Mucosa of descending colon (tissue), 3 donors: ENCODE measurements around the gene CHD2. TPM values are rescaled to one million over a fixed set of nuclear protein-coding genes. Genes with fewer than 3 reads are reported as not detected.

Source experiments
- ATAC-seq: fragments of 200-7000 bp; cut with Tn5 transposase; one replicate; pipeline ENCODE4 v1.9.1; 2020; ENCODE audit warnings: mild to moderate bottlenecking, moderate library complexity
- DNase-seq, 3 donors: peaks; one replicate each; pipeline ENCODE4 v3.0.0-alpha.2; 2020
- H3K36me3 ChIP-seq: fragments of 200-600 bp; one replicate; pipeline ENCODE4 v1.8.0; 2021; ENCODE audit warnings: low read depth, mild to moderate bottlenecking
- H3K4me1 ChIP-seq: fragments of 200-600 bp; one replicate; pipeline ENCODE4 v1.8.0; 2021; ENCODE audit warnings: low read depth, mild to moderate bottlenecking
- H3K4me3 ChIP-seq: fragments of 200-600 bp; one replicate; pipeline ENCODE4 v1.8.0; 2021; ENCODE audit warnings: mild to moderate bottlenecking
- H3K9me3 ChIP-seq: fragments of 200-600 bp; one replicate; pipeline ENCODE4 v1.8.0; 2021; ENCODE audit warnings: mild to moderate bottlenecking
- CTCF ChIP-seq: fragments of 200-600 bp; IDR thresholded peaks from one replicate; pipeline ENCODE4 v1.8.0; 2022; ENCODE audit warnings: antibody characterized with exemption, mild to moderate bottlenecking
- intact Hi-C, 2 donors: fragments of 100-400 bp; cut with DNase I in 1 of 2; cut with micrococcal nuclease in 1 of 2; formaldehyde crosslinking; loops; one replicate each; pipeline versions ENCODE4 v1.11.0 to v1.11.1; 2022; cut with DNase I, micrococcal nuclease
- total RNA-seq, 3 donors: library from RNA; stranded (reverse); fragmentation: NEBNext Ultra II Directional in 2 of 3; extraction: Animal tissue kit (Norgen Biotek cat#: 25700) in 2 of 3; gene quantifications; one replicate each; pipeline versions ENCODE4 v1.2.1 to v1.2.4, GENCODE V29; 2021 to 2023
- donor health status: DM: no; HTN: no; CAD: no; lungs with moderate emphysema.
- donor health status: DM: no; HTN: no; CAD: no.
- donor health status: DM: no; HTN: yes; CAD: no.

Gene CHD2
- total RNA-seq, 3 donors from 2014 or later, result 86.2 to 128 (median 110) TPM

- intact Hi-C loops, result no loop called here
- ATAC-seq, result no peak
- no peak for TF ChIP-seq CTCF
- Histone ChIP-seq H3K4me3 (no peak overlapping the region), H3K4me1 (no peaks in the 10 kb centered on the region), H3K9me3 (no peaks in the 10 kb centered on the region), H3K36me3 (no peaks in the 10 kb centered on the region)
- no peak for DNase-seq
Observed at GRCh38 chr15:93070551-93071296, 170.6 kb downstream of the CHD2 start.

GRCh38 chr15:93071469-93071936, 171.4 kb downstream of the CHD2 start:
- ATAC-seq (no peak), DNase-seq (no peak)
- Histone ChIP-seq H3K36me3 (no peaks in the 10 kb centered on the region), H3K9me3 (no peaks in the 10 kb centered on the region), H3K4me3 (no peak overlapping the region), H3K4me1 (no peaks in the 10 kb centered on the region)
- TF ChIP-seq CTCF, result no peak
- intact Hi-C loops, result no loop called here

- ATAC-seq (no peak), DNase-seq (no peak)
- no peak for TF ChIP-seq CTCF
- intact Hi-C loops, result no loop called here
- no peak overlapping the region for H3K4me3 ChIP-seq
- H3K36me3 ChIP-seq, result no peaks in the 10 kb centered on the region
- no peaks in the 10 kb centered on the region for H3K9me3 ChIP-seq
- no peaks in the 10 kb centered on the region for H3K4me1 ChIP-seq
Observed at GRCh38 chr15:93072011-93072410, 171.9 kb downstream of the CHD2 start.

- H3K4me3 ChIP-seq, result no peak overlapping the region
- DNase-seq (peak in 2 of 3 donors; percentile 53 to 70), ATAC-seq (peak; percentile 70)
- H3K9me3 ChIP-seq, result no peaks in the 10 kb centered on the region
- H3K36me3 ChIP-seq, result no peaks in the 10 kb centered on the region
- no peaks in the 10 kb centered on the region for H3K4me1 ChIP-seq
- intact Hi-C loops, result no loop called here
- TF ChIP-seq CTCF, result no peak
Observed at GRCh38 chr15:93072411-93073394, 172.6 kb downstream of the CHD2 start.

GRCh38 chr15:93073465-93073952, 173.4 kb downstream of the CHD2 start:
- intact Hi-C loops, result no loop called here
- no peak overlapping the region for H3K4me3 ChIP-seq
- H3K4me1 ChIP-seq, result no peaks in the 10 kb centered on the region
- H3K9me3 ChIP-seq, result no peaks in the 10 kb centered on the region
- DNase-seq, result no peak
- ATAC-seq, result peak; percentile 11
- H3K36me3 ChIP-seq, result no peaks in the 10 kb centered on the region
- no peak for TF ChIP-seq CTCF
